ENCODE data around the gene TBX21. TPM values are rescaled to one million over a fixed set of nuclear protein-coding genes. Genes with fewer than 3 reads are reported as not detected.

Gene TBX21
- total and polyA plus RNA-seq, 2 of the 4 experiments (the other 2 are of a cell fraction), result not detected

DNA sequence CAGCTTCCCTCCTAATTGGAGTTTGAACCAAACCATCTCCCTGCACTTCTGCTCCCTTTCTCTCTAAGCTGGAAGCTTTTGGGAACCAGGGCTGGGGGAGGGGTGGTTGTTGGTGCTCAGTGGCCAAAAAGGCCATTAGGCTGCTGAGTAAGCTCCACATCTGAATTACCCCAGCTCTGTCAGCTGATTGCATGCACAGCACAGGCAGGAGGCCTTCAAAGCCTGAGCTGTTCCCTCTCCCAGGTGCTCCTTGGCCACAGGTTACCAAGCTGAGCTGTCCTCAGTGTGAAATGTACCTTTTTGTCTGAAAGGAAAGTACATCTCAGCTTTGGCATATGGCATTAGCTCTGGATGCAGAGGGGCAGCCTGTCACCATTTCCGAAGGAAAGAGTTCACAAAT, 45.3 kb upstream of the TBX21 start:
- Histone ChIP-seq H3K27me3 (ENCODE audit: control insufficient read depth, insufficient read depth, low read length) (no peaks in the 10 kb centered on the region; the same call in 1 of the 2 replicates), H3K56ac (ENCODE audit: extremely low read depth, insufficient read depth, low read length) (no peak overlapping the region), H3K9me3 (ENCODE audit: control insufficient read depth, insufficient read depth, low read length) (no peaks in the 10 kb centered on the region), H2AK5ac (ENCODE audit: low read depth, low read length) (no peak overlapping the region), H3K9me1 (ENCODE audit: insufficient read depth, low read length) (peaks cover 17% of the 10 kb centered on the region), H3K9ac (ENCODE audit: low read depth, low read length) (no peak overlapping the region), H2AFZ (replicated peaks; ENCODE audit: low read length, poor library complexity) (no peak overlapping the region), H3K79me1 (ENCODE audit: low read depth in 1 of 2, low read length in 2 of 2) (peaks cover 7 to 32% of the 10 kb centered on the region in 2 experiments), H3K36me3 (ENCODE audit: control insufficient read depth, insufficient read depth, low read length) (peaks cover 10% of the 10 kb centered on the region), H2BK15ac (ENCODE audit: low read depth, low read length) (no peak overlapping the region), H3K4me3 (ENCODE audit: insufficient read depth, low read depth, low read length) (no peak overlapping the region), H3K4me2 (ENCODE audit: low read depth, low read length) (no peak overlapping the region), H4K91ac (ENCODE audit: insufficient read depth, low read depth, low read length) (no peak overlapping the region), H2BK5ac (ENCODE audit: low read depth, low read length, poor library complexity, severe bottlenecking) (no peak overlapping the region), H2BK20ac (ENCODE audit: low read depth, low read length) (no peak overlapping the region), H3K18ac (ENCODE audit: low read depth, low read length) (no peak overlapping the region), H4K8ac (ENCODE audit: low read depth in 2 of 2, low read length in 2 of 2) (no peak overlapping the region), H4K20me1 (ENCODE audit: insufficient read depth, low read length) (peaks cover 41% of the 10 kb centered on the region), H3K4ac (ENCODE audit: low read depth, low read length) (no peak overlapping the region), H3K27ac (ENCODE audit: insufficient read depth, low read length) (no peak overlapping the region), H3K14ac (replicated peaks; ENCODE audit: low read depth, low read length) (no peak overlapping the region), H2AK9ac (replicated peaks; ENCODE audit: low read depth, low read length, poor library complexity) (no peak overlapping the region), H3K4me1 (ENCODE audit: control insufficient read depth, insufficient read depth, low read length) (peaks cover 20% of the 10 kb centered on the region), H2BK120ac (ENCODE audit: low read depth, low read length) (no peak overlapping the region), H4K5ac (ENCODE audit: low read depth, low read length) (no peak overlapping the region), H3K23ac (ENCODE audit: low read depth, low read length) (no peak overlapping the region)
- POLR2A ChIA-PET (ENCODE audit: unreplicated experiment), result interaction anchor here (0.5 kb wide), 1 partner anchor 9 kb away, joined by 5 read pairs; no protein-coding TSS in a partner anchor
- BruUV-seq (replicated peaks), result no TSS peak
- dilution Hi-C loops (cut with HindIII; ENCODE audit: low sequenced_read_pairs, unreplicated experiment), result no loop called here
- CTCF ChIA-PET, result interaction anchor here (0.6 kb wide), 1 partner anchor 11 kb away, joined by 3 read pairs; no protein-coding TSS in a partner anchor
- intact Hi-C loops (cut with micrococcal nuclease), result no loop called here
- WGBS, 2 experiments (ENCODE audit: extremely low coverage in 2 of 2, insufficient read length in 1 of 2), result 50% methylated on average over 1 of the region's 1 CpG; no CpG with 5 or more reads in 1 of the 2 experiments
- DNase-seq (peak; percentile 44), ATAC-seq (ENCODE audit: low read depth) (peak; percentile 33)
- in situ Hi-C loops (cut with MboI; ENCODE audit: low sequenced_read_pairs), result no loop called here
- TF ChIP-seq RAD21 (IDR thresholded peaks at IDR 0.05; ENCODE audit: low read length) (no peak), RCOR1 (IDR thresholded peaks at IDR 0.05; ENCODE audit: insufficient replicate concordance, low read length) (no peak), BHLHE40 (IDR thresholded peaks at IDR 0.05; ENCODE audit: low read depth, low read length) (no peak), FOS (IDR thresholded peaks at IDR 0.05; ENCODE audit: low read depth, low read length) (no peak), ELK1 (IDR thresholded peaks at IDR 0.05; ENCODE audit: borderline replicate concordance, low read depth, low read length) (no peak), SMC3 (IDR thresholded peaks at IDR 0.05; ENCODE audit: low read depth, low read length) (no peak), CTCF (conservative IDR thresholded peaks at IDR 0.05; ENCODE audit: low read depth, low read length) (no peak), MXI1 (IDR thresholded peaks at IDR 0.05; ENCODE audit: borderline replicate concordance, low read depth, low read length) (no peak), NFE2L2 (IDR thresholded peaks at IDR 0.05; ENCODE audit: low read depth, low read length) (no peak), CHD1 (IDR thresholded peaks at IDR 0.05; ENCODE audit: low read depth, low read length) (no peak), POLR2A (IDR thresholded peaks at IDR 0.05; ENCODE audit: low read depth, low read length) (no peak), CEBPB (IDR thresholded peaks at IDR 0.05; ENCODE audit: low read depth, low read length) (no peak), RFX5 (IDR thresholded peaks at IDR 0.05; ENCODE audit: low read depth, low read length) (no peak), USF2 (IDR thresholded peaks at IDR 0.05; ENCODE audit: low read depth, low read length) (no peak; the same call in 1 of the 2 replicates), MAFK (IDR thresholded peaks at IDR 0.05; ENCODE audit: low read depth, low read length) (no peak)

All from IMR-90 (cell line).